Adrenal gland (tissue), 5 donors: ENCODE measurements around the gene CCNE1.

Experiments
- POLR2A ChIP-seq, 2 donors: fragments of 450-650 bp; IDR thresholded peaks; one replicate each; pipeline ENCODE4 v1.6.1; 2017; ENCODE audit warnings: antibody characterized with exemption in 2 of 2, mild to moderate bottlenecking in 2 of 2, moderate library complexity in 1 of 2
- TF ChIP-seq, protein P1 (sequence below), 6 experiments: fragments of 450-650 bp in 4 of 6; fragments of 200-600 bp in 2 of 6; sonication (generic) in 1 of 6; IDR thresholded peaks; 1 replicate in 5 of 6; 2 replicates in 1 of 6; pipeline versions ENCODE4 v1.5.1 to v1.8.0; 2016 to 2021; ENCODE audit warnings: antibody characterized with exemption in 6 of 6, mild to moderate bottlenecking in 2 of 6, moderate library complexity in 1 of 6
- donor health status: DM: no; HTN: no; CAD: no.

GRCh38 chr19:29770648-29771047 lies 41.1 kb upstream of the CCNE1 start:
- TF ChIP-seq, protein P1, sequence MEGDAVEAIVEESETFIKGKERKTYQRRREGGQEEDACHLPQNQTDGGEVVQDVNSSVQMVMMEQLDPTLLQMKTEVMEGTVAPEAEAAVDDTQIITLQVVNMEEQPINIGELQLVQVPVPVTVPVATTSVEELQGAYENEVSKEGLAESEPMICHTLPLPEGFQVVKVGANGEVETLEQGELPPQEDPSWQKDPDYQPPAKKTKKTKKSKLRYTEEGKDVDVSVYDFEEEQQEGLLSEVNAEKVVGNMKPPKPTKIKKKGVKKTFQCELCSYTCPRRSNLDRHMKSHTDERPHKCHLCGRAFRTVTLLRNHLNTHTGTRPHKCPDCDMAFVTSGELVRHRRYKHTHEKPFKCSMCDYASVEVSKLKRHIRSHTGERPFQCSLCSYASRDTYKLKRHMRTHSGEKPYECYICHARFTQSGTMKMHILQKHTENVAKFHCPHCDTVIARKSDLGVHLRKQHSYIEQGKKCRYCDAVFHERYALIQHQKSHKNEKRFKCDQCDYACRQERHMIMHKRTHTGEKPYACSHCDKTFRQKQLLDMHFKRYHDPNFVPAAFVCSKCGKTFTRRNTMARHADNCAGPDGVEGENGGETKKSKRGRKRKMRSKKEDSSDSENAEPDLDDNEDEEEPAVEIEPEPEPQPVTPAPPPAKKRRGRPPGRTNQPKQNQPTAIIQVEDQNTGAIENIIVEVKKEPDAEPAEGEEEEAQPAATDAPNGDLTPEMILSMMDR (IDR thresholded peaks at IDR 0.05): no peak
- TF ChIP-seq POLR2A (IDR thresholded peaks at IDR 0.05): no peak
